ENCODE results near the gene F10.

The F10 gene

GRCh38 chr13:113192902-113193301 lies 70.3 kb downstream of the F10 start:
- no peak for DNase-seq (ENCODE audit: low read depth in 3 of 3)

GRCh38 chr13:113195360-113195759 lies 72.8 kb downstream of the F10 start:
- DNase-seq (ENCODE audit: low read depth in 3 of 3): no peak

DNA sequence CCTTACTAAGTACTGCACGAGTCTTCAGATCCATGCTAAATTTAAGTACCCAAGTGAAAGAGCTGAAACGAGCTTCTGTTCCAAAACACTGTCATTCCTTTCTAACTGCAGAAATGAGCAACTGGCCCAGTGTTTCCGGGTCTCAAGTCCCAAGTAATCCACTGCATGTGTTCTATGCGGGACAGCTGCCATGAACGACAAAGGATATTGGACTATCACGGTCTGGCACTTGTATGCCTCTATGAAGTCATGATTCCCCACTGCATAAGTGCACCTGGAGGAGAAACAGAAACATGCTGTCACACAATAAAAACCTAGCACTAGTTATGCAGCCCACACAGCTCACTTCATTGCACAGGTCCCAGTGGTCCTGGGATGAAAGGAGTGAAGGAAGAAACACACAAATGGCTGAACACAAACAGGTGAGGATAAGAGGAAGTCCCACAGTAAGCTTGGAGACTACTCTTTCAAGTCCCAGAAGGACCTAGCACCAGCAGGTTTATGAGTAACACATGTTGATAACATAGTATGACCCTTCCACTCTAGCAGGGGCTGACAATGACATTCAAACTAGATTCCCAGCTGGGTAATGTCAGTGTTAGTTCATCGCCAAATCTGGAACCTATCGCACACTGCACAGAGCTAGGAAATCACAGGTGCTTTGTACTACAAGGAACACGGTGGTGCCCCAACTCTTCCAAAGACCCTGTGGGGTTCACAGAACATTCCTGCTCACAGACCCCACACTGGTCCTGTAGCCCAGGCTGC lies 74.6 kb downstream of the F10 start:
- DNase-seq (ENCODE audit: low read depth in 3 of 3): no peak

Data from stimulated activated CD4-positive, alpha-beta T cell treated with anti-CD3 and anti-CD28 coated beads, TNF-alpha, amount 100 ng/mL, for 4 hours (primary cell).